ENCODE data around the gene MINAR2. TPM values are rescaled to one million over a fixed set of nuclear protein-coding genes. Genes with fewer than 3 reads are reported as not detected.

MINAR2 gene
- polyA plus RNA-seq, 1 of the 3 experiments (the other 2 are of a cell fraction), result not detected

GRCh38 chr5:129803403-129803802 is 55.5 kb downstream of the MINAR2 start (continued):
- TF ChIP-seq REST (IDR thresholded peaks at IDR 0.05; ENCODE audit: low read depth, low read length), result no peak
- no peak for TF ChIP-seq JUND (IDR thresholded peaks at IDR 0.05)

GRCh38 chr5:129804705-129805104 is 56.8 kb downstream of the MINAR2 start:
- Histone ChIP-seq H2AFZ (ENCODE audit: low read depth) (no peak overlapping the region), H3K79me2 (ENCODE audit: insufficient read depth) (no peaks in the 10 kb centered on the region), H3K27me3 (ENCODE audit: insufficient read depth) (no peaks in the 10 kb centered on the region), H3K4me3 (ENCODE audit: low read depth in 2 of 2, low read length in 1 of 2) (no peak overlapping the region), H3K27ac (ENCODE audit: low read depth in 2 of 2, low read length in 1 of 2) (no peak overlapping the region), H3K36me3 (replicated peaks in 1 of 2; ENCODE audit: control insufficient read depth in 1 of 2, insufficient read depth in 2 of 2, low read length in 1 of 2) (no peaks in the 10 kb centered on the region), H3K4me2 (no peak overlapping the region), H3K4me1 (ENCODE audit: control insufficient read depth in 1 of 2, insufficient read depth in 2 of 2, low read depth in 1 of 2, low read length in 1 of 2) (no peaks in the 10 kb centered on the region), H3K9ac (no peak overlapping the region), H4K20me1 (ENCODE audit: insufficient read depth) (no peaks in the 10 kb centered on the region), H3K9me3 (no peaks in the 10 kb centered on the region), H3F3A (replicated peaks; ENCODE audit: insufficient read depth) (no peaks in the 10 kb centered on the region), H3K9me2 (no peaks in the 10 kb centered on the region)
- POLR2A ChIA-PET, result no interaction called here
- no peak for DNase-seq
- 5% methylated on average over 3 of the region's 7 CpGs for WGBS (ENCODE audit: low lambda C conversion rate)
- TF ChIP-seq RFX5 (IDR thresholded peaks at IDR 0.05; ENCODE audit: low read length), result no peak
- TF ChIP-seq MXI1 (IDR thresholded peaks at IDR 0.05; ENCODE audit: low read depth, low read length), result no peak
- TF ChIP-seq REST (IDR thresholded peaks at IDR 0.05; ENCODE audit: low read depth, low read length), result no peak
- TF ChIP-seq PBX3 (IDR thresholded peaks at IDR 0.05), result no peak
- TF ChIP-seq YY1 (IDR thresholded peaks at IDR 0.05; ENCODE audit: low read depth), result no peak
- no peak for TF ChIP-seq JUND (IDR thresholded peaks at IDR 0.05)
- no peak for TF ChIP-seq TAF1 (IDR thresholded peaks at IDR 0.05; ENCODE audit: borderline replicate concordance, low read depth, low read length)
- TF ChIP-seq CTCF (IDR thresholded peaks at IDR 0.05), result no peak
- no peak for TF ChIP-seq MEF2A (IDR thresholded peaks at IDR 0.05; ENCODE audit: borderline replicate concordance, low read depth)
- no peak for TF ChIP-seq GATA2 (CRISPR knock-in tag; IDR thresholded peaks at IDR 0.05)
- no peak for TF ChIP-seq TEAD4 (IDR thresholded peaks at IDR 0.05; ENCODE audit: borderline replicate concordance, insufficient read depth)
- CTCF ChIA-PET, result interaction anchor here (1.7 kb wide), 1 partner anchor 37 kb away, joined by 4 read pairs; no protein-coding TSS in a partner anchor
